GM18858 (cell line): ENCODE data around the gene ASCL1.

ENCODE experiments used
- ATAC-seq: cut with Tn5 transposase; IDR thresholded peaks from one replicate; pipeline ENCODE4 v1.9.1; 2021; ENCODE audit not compliant: unreplicated experiment

ASCL1 gene

GRCh38 chr12:102957339-102958050, at the start of gene ASCL1:
Gene ASCL1, plus strand, starts transcription at chr12:102957674. Its CDS starts 571 bp downstream, at chr12:102958245.
- no peak for ATAC-seq

GRCh38 chr12:102907918-102908317, 49.6 kb upstream of the ASCL1 start:
- ATAC-seq: no peak

- ATAC-seq: no peak
Measured at GRCh38 chr12:102910137-102910536, 47.3 kb upstream of the ASCL1 start.

- no peak for ATAC-seq
Measured at GRCh38 chr12:102910792-102911191, 46.7 kb upstream of the ASCL1 start.

- no peak for ATAC-seq
Measured at GRCh38 chr12:102911320-102911719, 46.2 kb upstream of the ASCL1 start.

GRCh38 chr12:102912258-102912657, 45.2 kb upstream of the ASCL1 start:
- ATAC-seq: no peak

- ATAC-seq: no peak
Measured at GRCh38 chr12:102913453-102914226, 43.8 kb upstream of the ASCL1 start.

GRCh38 chr12:102916252-102917025, 41.0 kb upstream of the ASCL1 start:
- ATAC-seq: no peak

- ATAC-seq: no peak
Measured at GRCh38 chr12:102917026-102917787, 40.3 kb upstream of the ASCL1 start, which contains the start of gene PAH. Gene PAH, minus strand, starts transcription at chr12:102917244. Its CDS starts 114 bp downstream, at chr12:102917130.

GRCh38 chr12:102918840-102919239, 38.6 kb upstream of the ASCL1 start:
- no peak for ATAC-seq

- no peak for ATAC-seq
Measured at GRCh38 chr12:102920271-102920670, 37.2 kb upstream of the ASCL1 start.

- ATAC-seq: no peak
Measured at GRCh38 chr12:102921240-102921639, 36.2 kb upstream of the ASCL1 start.

GRCh38 chr12:102927220-102927619, 30.3 kb upstream of the ASCL1 start:
- no peak for ATAC-seq

GRCh38 chr12:102933168-102933567, 24.3 kb upstream of the ASCL1 start:
- ATAC-seq: no peak

GRCh38 chr12:102939059-102939458, 18.4 kb upstream of the ASCL1 start:
- ATAC-seq: no peak

- ATAC-seq: no peak
Measured at GRCh38 chr12:102939670-102940222, 17.7 kb upstream of the ASCL1 start.

GRCh38 chr12:102946042-102946441, 11.4 kb upstream of the ASCL1 start:
- no peak for ATAC-seq

- ATAC-seq: no peak
Measured at GRCh38 chr12:102948941-102949352, 8.5 kb upstream of the ASCL1 start.

- no peak for ATAC-seq
Measured at GRCh38 chr12:102950107-102950949, 7.1 kb upstream of the ASCL1 start.
